ENCODE measurements around the gene KREMEN2. TPM values are rescaled to one million over a fixed set of nuclear protein-coding genes. Genes with fewer than 3 reads are reported as not detected.

Gene KREMEN2
- total RNA-seq, 1 donor from 2014 or later: not detected

- H3K4me1 Mint-ChIP-seq (ENCODE audit: unreplicated experiment): peaks cover 3% of the 10 kb centered on the region
- H3K27ac Mint-ChIP-seq (ENCODE audit: unreplicated experiment): no peak overlapping the region
- peak overlapping the region; percentile 6 for H3K4me3 Mint-ChIP-seq (ENCODE audit: unreplicated experiment)
- H3K27me3 Mint-ChIP-seq (ENCODE audit: unreplicated experiment): peaks cover 11% of the 10 kb centered on the region
- no peak for DNase-seq (ENCODE audit: low spot score)
- peaks cover 12% of the 10 kb centered on the region for H3K36me3 Mint-ChIP-seq (ENCODE audit: low read depth, unreplicated experiment)
- H3K9me3 Mint-ChIP-seq (ENCODE audit: unreplicated experiment): no peaks in the 10 kb centered on the region
- TF ChIP-seq CTCF (IDR thresholded peaks at IDR 0.05; ENCODE audit: unreplicated experiment): no peak
These were observed 14.2 kb upstream of the KREMEN2 start for GRCh38 chr16:2949705-2950352.

- Mint-ChIP-seq H3K27me3 (ENCODE audit: unreplicated experiment) (peaks cover 11% of the 10 kb centered on the region), H3K9me3 (ENCODE audit: unreplicated experiment) (no peaks in the 10 kb centered on the region), H3K27ac (ENCODE audit: unreplicated experiment) (no peak overlapping the region), H3K36me3 (ENCODE audit: low read depth, unreplicated experiment) (peaks cover 12% of the 10 kb centered on the region), H3K4me3 (ENCODE audit: unreplicated experiment) (no peak overlapping the region), H3K4me1 (ENCODE audit: unreplicated experiment) (peaks cover 3% of the 10 kb centered on the region)
- DNase-seq (ENCODE audit: low spot score): no peak
- no peak for TF ChIP-seq CTCF (IDR thresholded peaks at IDR 0.05; ENCODE audit: unreplicated experiment)
These were observed 13.7 kb upstream of the KREMEN2 start for GRCh38 chr16:2950353-2950724.

GRCh38 chr16:2950773-2951172, 13.3 kb upstream of the KREMEN2 start:
- Mint-ChIP-seq H3K27ac (ENCODE audit: unreplicated experiment) (no peak overlapping the region), H3K4me1 (ENCODE audit: unreplicated experiment) (peaks cover 3% of the 10 kb centered on the region), H3K27me3 (ENCODE audit: unreplicated experiment) (peaks cover 11% of the 10 kb centered on the region), H3K36me3 (ENCODE audit: low read depth, unreplicated experiment) (peaks cover 12% of the 10 kb centered on the region), H3K4me3 (ENCODE audit: unreplicated experiment) (no peak overlapping the region), H3K9me3 (ENCODE audit: unreplicated experiment) (no peaks in the 10 kb centered on the region)
- DNase-seq (ENCODE audit: low spot score): no peak
- no peak for TF ChIP-seq CTCF (IDR thresholded peaks at IDR 0.05; ENCODE audit: unreplicated experiment)

GRCh38 chr16:2952679-2953078, 11.4 kb upstream of the KREMEN2 start:
- peaks cover 8% of the 10 kb centered on the region for H3K4me1 Mint-ChIP-seq (ENCODE audit: unreplicated experiment)
- H3K27me3 Mint-ChIP-seq (ENCODE audit: unreplicated experiment): peaks cover 11% of the 10 kb centered on the region
- peaks cover 4% of the 10 kb centered on the region for H3K36me3 Mint-ChIP-seq (ENCODE audit: low read depth, unreplicated experiment)
- no peaks in the 10 kb centered on the region for H3K9me3 Mint-ChIP-seq (ENCODE audit: unreplicated experiment)
- no peak for DNase-seq (ENCODE audit: low spot score)
- no peak for TF ChIP-seq CTCF (IDR thresholded peaks at IDR 0.05; ENCODE audit: unreplicated experiment)
- H3K4me3 Mint-ChIP-seq (ENCODE audit: unreplicated experiment): no peak overlapping the region
- no peak overlapping the region for H3K27ac Mint-ChIP-seq (ENCODE audit: unreplicated experiment)

DNA sequence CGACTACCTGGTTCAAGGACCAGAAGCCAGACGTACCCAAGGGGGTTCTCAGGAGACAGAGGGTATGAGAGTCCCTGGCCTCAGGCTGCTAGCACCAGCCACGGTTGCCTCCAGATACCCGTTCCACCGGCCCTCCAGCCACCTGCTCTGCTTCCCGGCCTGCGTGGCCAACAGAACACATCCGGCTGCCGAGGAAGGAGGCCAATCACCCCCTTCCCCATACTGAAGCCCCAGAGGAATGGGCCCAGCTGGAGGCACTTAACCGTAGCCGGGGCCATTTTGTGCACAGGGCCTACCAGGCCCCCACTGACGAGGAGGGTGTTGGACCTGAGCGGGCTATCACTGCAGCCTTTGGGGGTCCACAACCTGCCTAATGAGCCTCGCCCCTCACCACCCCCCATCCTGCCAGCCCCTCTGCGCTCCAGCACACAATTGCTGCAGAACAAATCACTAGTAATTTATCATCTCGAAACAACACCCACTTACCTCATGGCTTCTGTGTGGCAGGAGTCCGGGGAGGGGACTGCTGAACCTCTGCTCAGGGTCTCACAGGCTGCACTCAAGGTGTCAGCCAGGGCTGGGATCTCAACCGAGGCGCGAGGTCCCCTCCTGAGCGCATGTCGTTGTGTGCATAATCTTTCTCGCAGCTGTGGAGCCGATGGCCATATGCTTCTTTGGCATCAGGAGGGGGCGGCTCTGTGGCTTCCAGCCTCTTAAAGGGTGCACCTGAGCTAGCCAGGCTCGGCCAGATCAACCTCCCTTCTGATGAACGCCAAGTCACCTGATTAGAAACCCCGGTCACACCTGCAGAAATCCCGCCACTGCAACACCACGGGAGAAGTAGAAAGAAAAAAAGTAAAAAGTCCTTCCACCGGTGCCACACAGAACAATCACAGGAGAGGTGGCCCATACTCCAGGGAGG, 10.1 kb upstream of the KREMEN2 start:
- Mint-ChIP-seq H3K27me3 (ENCODE audit: unreplicated experiment) (peaks cover 9% of the 10 kb centered on the region), H3K27ac (ENCODE audit: unreplicated experiment) (no peak overlapping the region), H3K4me1 (ENCODE audit: unreplicated experiment) (peaks cover 8% of the 10 kb centered on the region), H3K36me3 (ENCODE audit: low read depth, unreplicated experiment) (no peaks in the 10 kb centered on the region), H3K9me3 (ENCODE audit: unreplicated experiment) (no peaks in the 10 kb centered on the region), H3K4me3 (ENCODE audit: unreplicated experiment) (no peak overlapping the region)
- no peak for DNase-seq (ENCODE audit: low spot score)
- TF ChIP-seq CTCF (IDR thresholded peaks at IDR 0.05; ENCODE audit: unreplicated experiment): no peak

All from endothelial cell (in vitro differentiated cells).